Measurements from ENCODE around the gene SEMA6A.

The SEMA6A gene

DNA sequence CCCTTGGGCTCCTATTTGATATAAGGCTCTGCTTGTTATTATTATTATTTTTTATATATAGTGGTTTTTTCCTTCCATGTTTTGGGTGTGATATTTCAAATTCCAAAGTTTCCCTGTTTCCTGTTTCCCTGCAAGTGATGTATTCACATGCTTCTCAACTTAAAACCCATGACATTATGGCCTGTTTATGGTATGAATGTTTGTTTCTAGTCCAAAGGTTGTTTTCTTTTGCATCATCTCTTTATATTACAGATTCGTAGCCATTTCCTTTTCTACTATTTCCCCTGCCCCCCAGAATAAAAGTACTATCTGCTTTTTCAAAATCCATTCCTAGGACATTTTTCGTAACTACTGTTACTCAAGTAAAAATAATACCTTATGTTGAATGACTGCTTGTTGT, 7.5 kb downstream of the SEMA6A start:
- ATAC-seq, result no peak

DNA sequence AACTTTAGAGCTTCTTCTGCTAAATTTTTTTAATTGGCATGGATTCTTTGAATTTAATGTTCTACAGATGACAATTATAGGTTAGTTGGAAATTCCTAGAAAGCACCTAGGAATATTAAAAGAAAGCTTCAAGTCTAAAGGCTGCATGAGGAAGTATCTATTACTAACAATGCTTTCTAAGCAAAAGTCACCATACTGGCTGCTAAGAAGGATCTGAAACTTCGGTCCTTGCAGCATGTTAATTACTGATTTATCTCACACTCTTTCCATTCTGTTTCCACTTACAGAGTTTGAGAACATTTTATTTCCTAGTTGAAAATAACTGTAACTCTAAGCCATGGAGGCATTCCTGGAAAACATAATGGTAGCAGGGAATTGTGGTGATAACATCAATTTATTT, 8.4 kb downstream of the SEMA6A start:
- no peak for ATAC-seq
- no peak for TF ChIP-seq ZFP30 (CRISPR knock-in tag; IDR thresholded peaks at IDR 0.05)
- TF ChIP-seq CSDC2 (CRISPR knock-in tag; IDR thresholded peaks at IDR 0.05), result no peak
- TF ChIP-seq, protein P1, sequence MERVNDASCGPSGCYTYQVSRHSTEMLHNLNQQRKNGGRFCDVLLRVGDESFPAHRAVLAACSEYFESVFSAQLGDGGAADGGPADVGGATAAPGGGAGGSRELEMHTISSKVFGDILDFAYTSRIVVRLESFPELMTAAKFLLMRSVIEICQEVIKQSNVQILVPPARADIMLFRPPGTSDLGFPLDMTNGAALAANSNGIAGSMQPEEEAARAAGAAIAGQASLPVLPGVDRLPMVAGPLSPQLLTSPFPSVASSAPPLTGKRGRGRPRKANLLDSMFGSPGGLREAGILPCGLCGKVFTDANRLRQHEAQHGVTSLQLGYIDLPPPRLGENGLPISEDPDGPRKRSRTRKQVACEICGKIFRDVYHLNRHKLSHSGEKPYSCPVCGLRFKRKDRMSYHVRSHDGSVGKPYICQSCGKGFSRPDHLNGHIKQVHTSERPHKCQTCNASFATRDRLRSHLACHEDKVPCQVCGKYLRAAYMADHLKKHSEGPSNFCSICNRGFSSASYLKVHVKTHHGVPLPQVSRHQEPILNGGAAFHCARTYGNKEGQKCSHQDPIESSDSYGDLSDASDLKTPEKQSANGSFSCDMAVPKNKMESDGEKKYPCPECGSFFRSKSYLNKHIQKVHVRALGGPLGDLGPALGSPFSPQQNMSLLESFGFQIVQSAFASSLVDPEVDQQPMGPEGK (CRISPR knock-in tag; IDR thresholded peaks at IDR 0.05; ENCODE audit: borderline replicate concordance), result no peak
- TF ChIP-seq, protein P2, sequence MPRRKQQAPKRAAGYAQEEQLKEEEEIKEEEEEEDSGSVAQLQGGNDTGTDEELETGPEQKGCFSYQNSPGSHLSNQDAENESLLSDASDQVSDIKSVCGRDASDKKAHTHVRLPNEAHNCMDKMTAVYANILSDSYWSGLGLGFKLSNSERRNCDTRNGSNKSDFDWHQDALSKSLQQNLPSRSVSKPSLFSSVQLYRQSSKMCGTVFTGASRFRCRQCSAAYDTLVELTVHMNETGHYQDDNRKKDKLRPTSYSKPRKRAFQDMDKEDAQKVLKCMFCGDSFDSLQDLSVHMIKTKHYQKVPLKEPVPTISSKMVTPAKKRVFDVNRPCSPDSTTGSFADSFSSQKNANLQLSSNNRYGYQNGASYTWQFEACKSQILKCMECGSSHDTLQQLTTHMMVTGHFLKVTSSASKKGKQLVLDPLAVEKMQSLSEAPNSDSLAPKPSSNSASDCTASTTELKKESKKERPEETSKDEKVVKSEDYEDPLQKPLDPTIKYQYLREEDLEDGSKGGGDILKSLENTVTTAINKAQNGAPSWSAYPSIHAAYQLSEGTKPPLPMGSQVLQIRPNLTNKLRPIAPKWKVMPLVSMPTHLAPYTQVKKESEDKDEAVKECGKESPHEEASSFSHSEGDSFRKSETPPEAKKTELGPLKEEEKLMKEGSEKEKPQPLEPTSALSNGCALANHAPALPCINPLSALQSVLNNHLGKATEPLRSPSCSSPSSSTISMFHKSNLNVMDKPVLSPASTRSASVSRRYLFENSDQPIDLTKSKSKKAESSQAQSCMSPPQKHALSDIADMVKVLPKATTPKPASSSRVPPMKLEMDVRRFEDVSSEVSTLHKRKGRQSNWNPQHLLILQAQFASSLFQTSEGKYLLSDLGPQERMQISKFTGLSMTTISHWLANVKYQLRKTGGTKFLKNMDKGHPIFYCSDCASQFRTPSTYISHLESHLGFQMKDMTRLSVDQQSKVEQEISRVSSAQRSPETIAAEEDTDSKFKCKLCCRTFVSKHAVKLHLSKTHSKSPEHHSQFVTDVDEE (CRISPR knock-in tag; IDR thresholded peaks at IDR 0.05), result no peak
- TF ChIP-seq TOX (CRISPR knock-in tag; IDR thresholded peaks at IDR 0.05; ENCODE audit: borderline replicate concordance), result no peak
- no peak for TF ChIP-seq ARNTL (CRISPR knock-in tag; IDR thresholded peaks at IDR 0.05; ENCODE audit: borderline replicate concordance, low read depth)
- TF ChIP-seq ZC3H10 (CRISPR knock-in tag; IDR thresholded peaks at IDR 0.05), result no peak
- TF ChIP-seq, protein P3, sequence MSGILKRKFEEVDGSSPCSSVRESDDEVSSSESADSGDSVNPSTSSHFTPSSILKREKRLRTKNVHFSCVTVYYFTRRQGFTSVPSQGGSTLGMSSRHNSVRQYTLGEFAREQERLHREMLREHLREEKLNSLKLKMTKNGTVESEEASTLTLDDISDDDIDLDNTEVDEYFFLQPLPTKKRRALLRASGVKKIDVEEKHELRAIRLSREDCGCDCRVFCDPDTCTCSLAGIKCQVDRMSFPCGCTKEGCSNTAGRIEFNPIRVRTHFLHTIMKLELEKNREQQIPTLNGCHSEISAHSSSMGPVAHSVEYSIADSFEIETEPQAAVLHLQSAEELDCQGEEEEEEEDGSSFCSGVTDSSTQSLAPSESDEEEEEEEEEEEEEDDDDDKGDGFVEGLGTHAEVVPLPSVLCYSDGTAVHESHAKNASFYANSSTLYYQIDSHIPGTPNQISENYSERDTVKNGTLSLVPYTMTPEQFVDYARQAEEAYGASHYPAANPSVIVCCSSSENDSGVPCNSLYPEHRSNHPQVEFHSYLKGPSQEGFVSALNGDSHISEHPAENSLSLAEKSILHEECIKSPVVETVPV (CRISPR knock-in tag; IDR thresholded peaks at IDR 0.05), result no peak
- TF ChIP-seq, protein P4, sequence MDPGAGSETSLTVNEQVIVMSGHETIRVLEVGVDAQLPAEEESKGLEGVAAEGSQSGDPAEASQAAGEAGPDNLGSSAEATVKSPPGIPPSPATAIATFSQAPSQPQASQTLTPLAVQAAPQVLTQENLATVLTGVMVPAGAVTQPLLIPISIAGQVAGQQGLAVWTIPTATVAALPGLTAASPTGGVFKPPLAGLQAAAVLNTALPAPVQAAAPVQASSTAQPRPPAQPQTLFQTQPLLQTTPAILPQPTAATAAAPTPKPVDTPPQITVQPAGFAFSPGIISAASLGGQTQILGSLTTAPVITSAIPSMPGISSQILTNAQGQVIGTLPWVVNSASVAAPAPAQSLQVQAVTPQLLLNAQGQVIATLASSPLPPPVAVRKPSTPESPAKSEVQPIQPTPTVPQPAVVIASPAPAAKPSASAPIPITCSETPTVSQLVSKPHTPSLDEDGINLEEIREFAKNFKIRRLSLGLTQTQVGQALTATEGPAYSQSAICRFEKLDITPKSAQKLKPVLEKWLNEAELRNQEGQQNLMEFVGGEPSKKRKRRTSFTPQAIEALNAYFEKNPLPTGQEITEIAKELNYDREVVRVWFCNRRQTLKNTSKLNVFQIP (CRISPR knock-in tag; IDR thresholded peaks at IDR 0.05; ENCODE audit: borderline replicate concordance, low read depth), result no peak
- no peak for TF ChIP-seq ZNF565 (CRISPR knock-in tag; conservative IDR thresholded peaks at IDR 0.05; ENCODE audit: low read depth)
- no peak for TF ChIP-seq GLIS3 (CRISPR knock-in tag; IDR thresholded peaks at IDR 0.05)

More for the DNA sequence above, 7.5 kb downstream of the SEMA6A start:
- TF ChIP-seq ZNF565 (CRISPR knock-in tag; conservative IDR thresholded peaks at IDR 0.05; ENCODE audit: low read depth) (no peak), GLIS3 (CRISPR knock-in tag; IDR thresholded peaks at IDR 0.05) (no peak), ARNTL (CRISPR knock-in tag; IDR thresholded peaks at IDR 0.05; ENCODE audit: borderline replicate concordance, low read depth) (no peak), TOX (CRISPR knock-in tag; IDR thresholded peaks at IDR 0.05; ENCODE audit: borderline replicate concordance) (no peak), OSR1 (CRISPR knock-in tag; IDR thresholded peaks at IDR 0.05) (no peak), SNAI2 (CRISPR knock-in tag; IDR thresholded peaks at IDR 0.05) (no peak), ZC3H10 (CRISPR knock-in tag; IDR thresholded peaks at IDR 0.05) (no peak), BACH2 (CRISPR knock-in tag; IDR thresholded peaks at IDR 0.05; ENCODE audit: borderline replicate concordance) (no peak), ZFP30 (CRISPR knock-in tag; IDR thresholded peaks at IDR 0.05) (no peak), ZNF70 (CRISPR knock-in tag; IDR thresholded peaks at IDR 0.05) (no peak), ESRRG (CRISPR knock-in tag; IDR thresholded peaks at IDR 0.05) (no peak), TCF4 (CRISPR knock-in tag; IDR thresholded peaks at IDR 0.05; ENCODE audit: borderline replicate concordance) (no peak), ISL1 (CRISPR knock-in tag; IDR thresholded peaks at IDR 0.05) (no peak)
- TF ChIP-seq, protein P2 (CRISPR knock-in tag; IDR thresholded peaks at IDR 0.05), result no peak
- TF ChIP-seq, protein P4 (CRISPR knock-in tag; IDR thresholded peaks at IDR 0.05; ENCODE audit: borderline replicate concordance, low read depth), result no peak
- TF ChIP-seq, protein P5, sequence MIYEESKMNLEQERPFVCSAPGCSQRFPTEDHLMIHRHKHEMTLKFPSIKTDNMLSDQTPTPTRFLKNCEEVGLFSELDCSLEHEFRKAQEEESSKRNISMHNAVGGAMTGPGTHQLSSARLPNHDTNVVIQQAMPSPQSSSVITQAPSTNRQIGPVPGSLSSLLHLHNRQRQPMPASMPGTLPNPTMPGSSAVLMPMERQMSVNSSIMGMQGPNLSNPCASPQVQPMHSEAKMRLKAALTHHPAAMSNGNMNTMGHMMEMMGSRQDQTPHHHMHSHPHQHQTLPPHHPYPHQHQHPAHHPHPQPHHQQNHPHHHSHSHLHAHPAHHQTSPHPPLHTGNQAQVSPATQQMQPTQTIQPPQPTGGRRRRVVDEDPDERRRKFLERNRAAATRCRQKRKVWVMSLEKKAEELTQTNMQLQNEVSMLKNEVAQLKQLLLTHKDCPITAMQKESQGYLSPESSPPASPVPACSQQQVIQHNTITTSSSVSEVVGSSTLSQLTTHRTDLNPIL (CRISPR knock-in tag; IDR thresholded peaks at IDR 0.05; ENCODE audit: low read depth), result no peak
- TF ChIP-seq, protein P3 (CRISPR knock-in tag; IDR thresholded peaks at IDR 0.05), result no peak
